Natural killer cell treated with Interleukin-12 subunit alpha and Interleukin-12 subunit beta and Interleukin-15 and Interleukin-18, amount 100 ng/mL, for 72 hours (primary cell): ENCODE results near the gene RRAS2. TPM values are rescaled to one million over a fixed set of nuclear protein-coding genes. Genes with fewer than 3 reads are reported as not detected.

Experiments used
- ATAC-seq, 2 donors: fragments of 150-1000 bp; cut with Tn5 transposase in 1 of 2; sonication (Bioruptor Pico), chemical (Tn5 transposase) in 1 of 2; 2 replicates each; pipeline ENCODE4 v1.10.0; 2021
- DNase-seq: peaks from one replicate; pipeline ENCODE4 v3.0.0; 2022; ENCODE audit warnings: low spot score
- H3K27ac Mint-ChIP-seq, 2 donors: 1 replicate in 1 of 2; 2 replicates in 1 of 2; pipeline ENCODE4 v1.8.0; 2022; ENCODE audit warnings: mixed read lengths in 2 of 2, mild to moderate bottlenecking in 1 of 2, moderate library complexity in 1 of 2
- H3K27me3 Mint-ChIP-seq, 2 donors: 1 replicate in 1 of 2; 2 replicates in 1 of 2; pipeline ENCODE4 v1.8.0; 2022; ENCODE audit warnings: mixed read lengths in 2 of 2
- H3K36me3 Mint-ChIP-seq: one replicate; pipeline ENCODE4 v1.8.0; 2022; ENCODE audit warnings: mixed read lengths
- H3K4me1 Mint-ChIP-seq, 2 donors: 1 replicate in 1 of 2; 2 replicates in 1 of 2; pipeline ENCODE4 v1.8.0; 2022; ENCODE audit warnings: low read depth in 2 of 2, mixed read lengths in 2 of 2, mild to moderate bottlenecking in 1 of 2
- H3K4me3 Mint-ChIP-seq: one replicate; pipeline ENCODE4 v1.8.0; 2022; ENCODE audit warnings: mixed read lengths
- H3K9me3 Mint-ChIP-seq: 2 replicates; pipeline ENCODE4 v1.8.0; 2022; ENCODE audit warnings: mixed read lengths
- total RNA-seq, 2 donors: library from RNA; stranded (reverse); gene quantifications; one replicate each; pipeline ENCODE4 v1.2.3, GENCODE V29; 2022

RRAS2 gene
- total RNA-seq, 2 donors from 2014 or later: 97.3 to 141 TPM

GRCh38 chr11:14380947-14381561 lies 22.1 kb upstream of the RRAS2 start:
- Mint-ChIP-seq H3K4me1 (peaks cover 18 to 23% of the 10 kb centered on the region in 2 donors), H3K27ac (peak overlapping the region; percentile 28 to 83), H3K36me3 (no peaks in the 10 kb centered on the region), H3K9me3 (no peaks in the 10 kb centered on the region), H3K4me3 (peak overlapping the region; percentile 81), H3K27me3 (peaks cover 0 to 2% of the 10 kb centered on the region in 2 donors)
- ATAC-seq: peak; percentile 90 to 93
- DNase-seq: peak; percentile 68

- Mint-ChIP-seq H3K27ac (peak overlapping the region; percentile 28 to 83), H3K4me3 (peak overlapping the region; percentile 81), H3K9me3 (no peaks in the 10 kb centered on the region), H3K4me1 (peaks cover 24 to 28% of the 10 kb centered on the region in 2 donors), H3K27me3 (peaks cover 0 to 2% of the 10 kb centered on the region in 2 donors), H3K36me3 (no peaks in the 10 kb centered on the region)
- no peak for ATAC-seq
- no peak for DNase-seq
These were observed 21.3 kb upstream of the RRAS2 start for GRCh38 chr11:14380125-14380936.

GRCh38 chr11:14378171-14378570 lies 19.2 kb upstream of the RRAS2 start:
- ATAC-seq: no peak
- Mint-ChIP-seq H3K4me3 (no peak overlapping the region), H3K27ac (no peak overlapping the region), H3K9me3 (no peaks in the 10 kb centered on the region), H3K4me1 (peaks cover 41 to 43% of the 10 kb centered on the region in 2 donors), H3K27me3 (peaks cover 0 to 2% of the 10 kb centered on the region in 2 donors), H3K36me3 (no peaks in the 10 kb centered on the region)
- no peak for DNase-seq

- Mint-ChIP-seq H3K36me3 (no peaks in the 10 kb centered on the region), H3K27ac (peak overlapping the region in 1 of 2 donors; percentile 12), H3K4me1 (peaks cover 43 to 44% of the 10 kb centered on the region in 2 donors), H3K27me3 (peaks cover 0 to 2% of the 10 kb centered on the region in 2 donors), H3K4me3 (no peak overlapping the region), H3K9me3 (no peaks in the 10 kb centered on the region)
- no peak for DNase-seq
- ATAC-seq: no peak
These were observed 17.9 kb upstream of the RRAS2 start for GRCh38 chr11:14376920-14377319.

- peak; percentile 69 to 73 for ATAC-seq
- Mint-ChIP-seq H3K9me3 (no peaks in the 10 kb centered on the region), H3K36me3 (no peaks in the 10 kb centered on the region), H3K4me3 (peak overlapping the region; percentile 51), H3K27ac (peak overlapping the region; percentile 35 to 89), H3K4me1 (peaks cover 37 to 43% of the 10 kb centered on the region in 2 donors), H3K27me3 (peaks cover 0 to 2% of the 10 kb centered on the region in 2 donors)
- DNase-seq: no peak
These were observed 16.2 kb upstream of the RRAS2 start for GRCh38 chr11:14374922-14375830.

- no peaks in the 10 kb centered on the region for H3K36me3 Mint-ChIP-seq
- H3K27me3 Mint-ChIP-seq: no peaks in the 10 kb centered on the region
- peak overlapping the region; percentile 51 for H3K4me3 Mint-ChIP-seq
- DNase-seq (no peak), ATAC-seq (peak; percentile 73 to 81)
- H3K4me1 Mint-ChIP-seq: peaks cover 44 to 49% of the 10 kb centered on the region in 2 donors
- H3K9me3 Mint-ChIP-seq: no peaks in the 10 kb centered on the region
- peak overlapping the region; percentile 35 to 89 for H3K27ac Mint-ChIP-seq
These were observed 15.1 kb upstream of the RRAS2 start for GRCh38 chr11:14373941-14374646.

- Mint-ChIP-seq H3K27ac (peak overlapping the region in 1 of 2 donors; percentile 29), H3K9me3 (no peaks in the 10 kb centered on the region), H3K27me3 (no peaks in the 10 kb centered on the region), H3K36me3 (no peaks in the 10 kb centered on the region), H3K4me1 (peaks cover 54 to 57% of the 10 kb centered on the region in 2 donors), H3K4me3 (no peak overlapping the region)
- ATAC-seq (no peak), DNase-seq (no peak)
These were observed 13.0 kb upstream of the RRAS2 start for GRCh38 chr11:14372011-14372410.

GRCh38 chr11:14371249-14371648 lies 12.3 kb upstream of the RRAS2 start:
- no peaks in the 10 kb centered on the region for H3K9me3 Mint-ChIP-seq
- H3K36me3 Mint-ChIP-seq: no peaks in the 10 kb centered on the region
- no peaks in the 10 kb centered on the region for H3K27me3 Mint-ChIP-seq
- H3K27ac Mint-ChIP-seq: peak overlapping the region in 1 of 2 donors; percentile 33
- no peak for ATAC-seq
- H3K4me1 Mint-ChIP-seq: peaks cover 50 to 55% of the 10 kb centered on the region in 2 donors
- no peak for DNase-seq
- no peak overlapping the region for H3K4me3 Mint-ChIP-seq

GRCh38 chr11:14370496-14370895 lies 11.5 kb upstream of the RRAS2 start:
- Mint-ChIP-seq H3K27ac (peak overlapping the region in 1 of 2 donors; percentile 33), H3K4me3 (no peak overlapping the region), H3K4me1 (peaks cover 46 to 56% of the 10 kb centered on the region in 2 donors), H3K27me3 (no peaks in the 10 kb centered on the region), H3K9me3 (no peaks in the 10 kb centered on the region), H3K36me3 (no peaks in the 10 kb centered on the region)
- ATAC-seq (peak in 1 of 2 donors; percentile 59), DNase-seq (no peak)

GRCh38 chr11:14369598-14369997 lies 10.6 kb upstream of the RRAS2 start:
- DNase-seq (no peak), ATAC-seq (no peak)
- no peaks in the 10 kb centered on the region for H3K9me3 Mint-ChIP-seq
- H3K4me3 Mint-ChIP-seq: no peak overlapping the region
- peak overlapping the region; percentile 63 to 88 for H3K27ac Mint-ChIP-seq
- no peaks in the 10 kb centered on the region for H3K27me3 Mint-ChIP-seq
- H3K36me3 Mint-ChIP-seq: no peaks in the 10 kb centered on the region
- H3K4me1 Mint-ChIP-seq: peaks cover 37 to 49% of the 10 kb centered on the region in 2 donors

- ATAC-seq: peak; percentile 87 to 88
- H3K36me3 Mint-ChIP-seq: no peaks in the 10 kb centered on the region
- no peaks in the 10 kb centered on the region for H3K27me3 Mint-ChIP-seq
- peaks cover 34 to 42% of the 10 kb centered on the region in 2 donors for H3K4me1 Mint-ChIP-seq
- peak overlapping the region; percentile 58 for H3K4me3 Mint-ChIP-seq
- DNase-seq: no peak
- no peaks in the 10 kb centered on the region for H3K9me3 Mint-ChIP-seq
- peak overlapping the region; percentile 63 to 88 for H3K27ac Mint-ChIP-seq
These were observed 8.0 kb upstream of the RRAS2 start for GRCh38 chr11:14366936-14367335.

- Mint-ChIP-seq H3K4me3 (no peak overlapping the region), H3K36me3 (no peaks in the 10 kb centered on the region), H3K27ac (peak overlapping the region in 1 of 2 donors; percentile 21), H3K27me3 (no peaks in the 10 kb centered on the region), H3K9me3 (no peaks in the 10 kb centered on the region), H3K4me1 (peaks cover 41 to 44% of the 10 kb centered on the region in 2 donors)
- ATAC-seq (no peak), DNase-seq (no peak)
These were observed 5.3 kb upstream of the RRAS2 start for GRCh38 chr11:14364322-14364721.

GRCh38 chr11:14362611-14363010 lies 3.6 kb upstream of the RRAS2 start:
- no peaks in the 10 kb centered on the region for H3K9me3 Mint-ChIP-seq
- no peak for DNase-seq
- H3K36me3 Mint-ChIP-seq: peaks cover 6% of the 10 kb centered on the region
- ATAC-seq: no peak
- peak overlapping the region; percentile 39 for H3K4me3 Mint-ChIP-seq
- H3K27me3 Mint-ChIP-seq: no peaks in the 10 kb centered on the region
- peak overlapping the region; percentile 73 to 86 for H3K27ac Mint-ChIP-seq
- peaks cover 37% of the 10 kb centered on the region in 2 donors for H3K4me1 Mint-ChIP-seq
